Measurements from ENCODE around the gene CRTAC1. TPM values are rescaled to one million over a fixed set of nuclear protein-coding genes. Genes with fewer than 3 reads are reported as not detected.

Gene CRTAC1
- total RNA-seq, 1 experiment from 2014 or later, result 1.2 TPM

GRCh38 chr10:97920865-97921264, 109.6 kb downstream of the CRTAC1 start:
- no peaks in the 10 kb centered on the region for H3K9me3 Mint-ChIP-seq
- peaks cover 12% of the 10 kb centered on the region for H3K27me3 Mint-ChIP-seq (ENCODE audit: low read depth)
- no peak for DNase-seq (ENCODE audit: low spot score)
- ChIA-PET CTCF (interaction anchor here (0.9 to 1.5 kb wide), 2 partner anchors 120 to 125 kb away, joined by 3 read pairs; no protein-coding TSS in a partner anchor), POLR2A (no interaction called here)
- no peak for TF ChIP-seq CREM (CRISPR knock-in tag; IDR thresholded peaks at IDR 0.05)
- no peak for TF ChIP-seq TEAD4 (CRISPR knock-in tag; IDR thresholded peaks at IDR 0.05)
- TF ChIP-seq E2F5 (CRISPR knock-in tag; IDR thresholded peaks at IDR 0.05), result no peak
- TF ChIP-seq ATF1 (CRISPR knock-in tag; IDR thresholded peaks at IDR 0.05), result no peak
- no peak for TF ChIP-seq KAT7 (CRISPR knock-in tag; IDR thresholded peaks at IDR 0.05; ENCODE audit: borderline replicate concordance)
- no peaks in the 10 kb centered on the region for H3K4me1 Mint-ChIP-seq
- no peak for ATAC-seq
- H3K27ac Mint-ChIP-seq, result no peak overlapping the region
- H3K36me3 Mint-ChIP-seq, result no peaks in the 10 kb centered on the region
- H3K4me3 Mint-ChIP-seq, result no peak overlapping the region

DNA sequence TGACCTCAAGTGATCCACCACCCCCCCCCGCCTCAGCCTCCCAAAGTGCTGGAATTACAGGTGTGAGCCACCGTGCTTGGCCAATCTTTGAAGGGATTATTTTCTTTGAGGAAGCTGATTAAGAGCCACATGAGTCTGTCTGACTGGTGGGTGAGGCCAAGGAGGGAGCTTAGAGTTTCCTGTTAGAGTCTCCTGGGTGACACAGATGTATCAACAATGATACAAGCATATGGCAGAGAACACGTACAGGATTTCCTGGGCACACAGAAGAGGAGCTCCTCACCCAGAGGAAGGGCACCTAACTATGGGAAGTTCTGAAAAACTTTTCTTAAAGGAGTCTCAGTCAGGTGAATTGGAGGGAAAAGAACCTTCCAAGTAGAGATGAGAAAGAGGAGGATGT, 111.4 kb downstream of the CRTAC1 start:
- TF ChIP-seq ZNF219 (CRISPR knock-in tag; IDR thresholded peaks at IDR 0.05; ENCODE audit: borderline replicate concordance), result no peak
- no peak for TF ChIP-seq HMGA2 (CRISPR knock-in tag; IDR thresholded peaks at IDR 0.05)
- TF ChIP-seq GRHL2 (CRISPR knock-in tag; IDR thresholded peaks at IDR 0.05; ENCODE audit: insufficient replicate concordance, severe bottlenecking), result no peak
- no peak for TF ChIP-seq TCF7 (CRISPR knock-in tag; IDR thresholded peaks at IDR 0.05; ENCODE audit: low read depth)
- TF ChIP-seq, protein P1, sequence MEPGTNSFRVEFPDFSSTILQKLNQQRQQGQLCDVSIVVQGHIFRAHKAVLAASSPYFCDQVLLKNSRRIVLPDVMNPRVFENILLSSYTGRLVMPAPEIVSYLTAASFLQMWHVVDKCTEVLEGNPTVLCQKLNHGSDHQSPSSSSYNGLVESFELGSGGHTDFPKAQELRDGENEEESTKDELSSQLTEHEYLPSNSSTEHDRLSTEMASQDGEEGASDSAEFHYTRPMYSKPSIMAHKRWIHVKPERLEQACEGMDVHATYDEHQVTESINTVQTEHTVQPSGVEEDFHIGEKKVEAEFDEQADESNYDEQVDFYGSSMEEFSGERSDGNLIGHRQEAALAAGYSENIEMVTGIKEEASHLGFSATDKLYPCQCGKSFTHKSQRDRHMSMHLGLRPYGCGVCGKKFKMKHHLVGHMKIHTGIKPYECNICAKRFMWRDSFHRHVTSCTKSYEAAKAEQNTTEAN (CRISPR knock-in tag; IDR thresholded peaks at IDR 0.05), result no peak
- TF ChIP-seq ZNF425 (CRISPR knock-in tag; conservative IDR thresholded peaks at IDR 0.05), result no peak
- no peak for TF ChIP-seq NR3C1 (CRISPR knock-in tag; conservative IDR thresholded peaks at IDR 0.05; ENCODE audit: low read depth)
- TF ChIP-seq PRRX2 (CRISPR knock-in tag; IDR thresholded peaks at IDR 0.05), result no peak
- TF ChIP-seq NR2C2 (CRISPR knock-in tag; IDR thresholded peaks at IDR 0.05), result no peak
- no peak for TF ChIP-seq CREB1 (CRISPR knock-in tag; IDR thresholded peaks at IDR 0.05)
- TF ChIP-seq PRDM15 (CRISPR knock-in tag; IDR thresholded peaks at IDR 0.05), result no peak
- ChIA-PET CTCF (interaction anchor here (0.8 to 3.1 kb wide), 4 partner anchors 109 to 127 kb away, joined by 3 to 13 read pairs (median 10); no protein-coding TSS in a partner anchor), POLR2A (interaction anchor here (0.6 to 0.9 kb wide), 2 partner anchors 15 to 112 kb away, joined by 3 read pairs; no protein-coding TSS in a partner anchor)
- H3K9me3 Mint-ChIP-seq, result no peaks in the 10 kb centered on the region
- peaks cover 8% of the 10 kb centered on the region for H3K4me1 Mint-ChIP-seq
- no peaks in the 10 kb centered on the region for H3K36me3 Mint-ChIP-seq
- no peak overlapping the region for H3K4me3 Mint-ChIP-seq
- DNase-seq (ENCODE audit: low spot score) (no peak), ATAC-seq (no peak)
- no peak overlapping the region for H3K27ac Mint-ChIP-seq
- H3K27me3 Mint-ChIP-seq (ENCODE audit: low read depth), result peaks cover 20% of the 10 kb centered on the region

All from WTC11 (cell line).